OCI-LY3 (cell line): ENCODE data around the gene BCL11B.

Experiments
- H2AFZ ChIP-seq: fragments of 200-600, 300-600 bp; shearing (Covaris generic); 2 replicates; pipeline ENCODE4 v1.6.0; 2014; ENCODE audit warnings: antibody characterized with exemption, low read depth, low read length
- H3K27ac ChIP-seq: fragments of 200-600, 300-600 bp; sonication (generic); 2 replicates; pipeline ENCODE4 v1.5.1; 2014; ENCODE audit warnings: mild to moderate bottlenecking, low read length, moderate library complexity, mixed read lengths
- H3K27me3 ChIP-seq: fragments of 200-600, 300-600 bp; sonication (generic); 2 replicates; pipeline ENCODE4 v1.6.1; 2014; ENCODE audit warnings: low read depth, low read length, mixed read lengths
- H3K36me3 ChIP-seq: fragments of 200-600, 300-600 bp; sonication (generic); replicated peaks from 2 replicates; pipeline ENCODE3; 2014; ENCODE audit warnings: low read depth, low read length, mixed read lengths
- H3K4me1 ChIP-seq: fragments of 300-600, 200-600 bp; sonication (generic); 2 replicates; pipeline ENCODE4 v1.6.1; 2014; ENCODE audit warnings: low read length, mixed read lengths
- H3K4me2 ChIP-seq: fragments of 200-600, 300-600 bp; sonication (generic); 2 replicates; pipeline ENCODE4 v1.6.1; 2014; ENCODE audit warnings: low read length, mixed read lengths
- H3K4me3 ChIP-seq: fragments of 300-600, 200-600 bp; sonication (generic); 2 replicates; pipeline ENCODE4 v1.5.1; 2014; ENCODE audit warnings: antibody characterized with exemption, mild to moderate bottlenecking, low read length, moderate library complexity
- H3K79me2 ChIP-seq: fragments of 300-600, 200-600 bp; shearing (Covaris generic); 2 replicates; pipeline ENCODE4 v1.6.1; 2014; ENCODE audit warnings: mild to moderate bottlenecking, low read length, mixed read lengths
- H3K9ac ChIP-seq: fragments of 300-600, 200-600 bp; shearing (Covaris generic); 2 replicates; pipeline ENCODE4 v1.6.0; 2014; ENCODE audit warnings: mild to moderate bottlenecking, low read length, moderate library complexity
- H3K9me3 ChIP-seq: fragments of 200-600, 300-600 bp; shearing (Covaris generic); 2 replicates; pipeline ENCODE4 v1.6.1; 2014; ENCODE audit warnings: low read length, mixed read lengths; ENCODE audit not compliant: insufficient read depth
- H4K20me1 ChIP-seq: fragments of 200-600, 300-600 bp; sonication (generic); 2 replicates; pipeline ENCODE4 v1.6.1; 2016; ENCODE audit warnings: low read length, mixed read lengths; ENCODE audit not compliant: insufficient read depth
- CTCF ChIP-seq: fragments of 200-600, 300-600 bp; sonication (generic); IDR thresholded peaks from 2 replicates; pipeline ENCODE4 v1.5.1; 2014; ENCODE audit warnings: antibody characterized with exemption, low read length, low read depth
- EZH2phosphoT487 ChIP-seq: fragments of 200-600 bp; shearing (Covaris generic); IDR thresholded peaks from 2 replicates; pipeline ENCODE4 v1.6.1; 2018; ENCODE audit warnings: antibody characterized with exemption, mixed run types, low read depth

Gene BCL11B

GRCh38 chr14:99296517-99296916 is 24.5 kb upstream of the BCL11B start:
- H3K4me1 ChIP-seq = no peaks in the 10 kb centered on the region
- H2AFZ ChIP-seq = no peak overlapping the region
- H3K4me2 ChIP-seq = no peak overlapping the region
- H3K79me2 ChIP-seq = no peaks in the 10 kb centered on the region
- no peaks in the 10 kb centered on the region for H3K9me3 ChIP-seq
- H4K20me1 ChIP-seq = no peaks in the 10 kb centered on the region
- no peak overlapping the region for H3K27ac ChIP-seq
- no peaks in the 10 kb centered on the region for H3K36me3 ChIP-seq
- peaks cover 8% of the 10 kb centered on the region for H3K27me3 ChIP-seq
- no peak overlapping the region for H3K4me3 ChIP-seq
- TF ChIP-seq EZH2phosphoT487 = no peak
- TF ChIP-seq CTCF = no peak; the same call in 1 of the 2 replicates
- H3K9ac ChIP-seq = no peak overlapping the region

GRCh38 chr14:99289394-99290189 is 17.6 kb upstream of the BCL11B start:
- no peak for TF ChIP-seq CTCF
- TF ChIP-seq EZH2phosphoT487 = no peak
- Histone ChIP-seq H3K27ac (no peak overlapping the region), H3K4me1 (peaks cover 12% of the 10 kb centered on the region), H3K9me3 (no peaks in the 10 kb centered on the region), H4K20me1 (no peaks in the 10 kb centered on the region), H2AFZ (no peak overlapping the region), H3K36me3 (no peaks in the 10 kb centered on the region), H3K27me3 (no peaks in the 10 kb centered on the region), H3K4me3 (no peak overlapping the region), H3K4me2 (no peak overlapping the region), H3K9ac (no peak overlapping the region), H3K79me2 (no peaks in the 10 kb centered on the region)

GRCh38 chr14:99288948-99289347 is 17.0 kb upstream of the BCL11B start:
- Histone ChIP-seq H4K20me1 (no peaks in the 10 kb centered on the region), H3K4me3 (no peak overlapping the region), H3K9ac (no peak overlapping the region), H3K4me2 (no peak overlapping the region), H2AFZ (no peak overlapping the region), H3K79me2 (no peaks in the 10 kb centered on the region), H3K9me3 (no peaks in the 10 kb centered on the region), H3K4me1 (peaks cover 12% of the 10 kb centered on the region), H3K27ac (no peak overlapping the region), H3K27me3 (no peaks in the 10 kb centered on the region), H3K36me3 (no peaks in the 10 kb centered on the region)
- no peak for TF ChIP-seq EZH2phosphoT487
- TF ChIP-seq CTCF = no peak

DNA sequence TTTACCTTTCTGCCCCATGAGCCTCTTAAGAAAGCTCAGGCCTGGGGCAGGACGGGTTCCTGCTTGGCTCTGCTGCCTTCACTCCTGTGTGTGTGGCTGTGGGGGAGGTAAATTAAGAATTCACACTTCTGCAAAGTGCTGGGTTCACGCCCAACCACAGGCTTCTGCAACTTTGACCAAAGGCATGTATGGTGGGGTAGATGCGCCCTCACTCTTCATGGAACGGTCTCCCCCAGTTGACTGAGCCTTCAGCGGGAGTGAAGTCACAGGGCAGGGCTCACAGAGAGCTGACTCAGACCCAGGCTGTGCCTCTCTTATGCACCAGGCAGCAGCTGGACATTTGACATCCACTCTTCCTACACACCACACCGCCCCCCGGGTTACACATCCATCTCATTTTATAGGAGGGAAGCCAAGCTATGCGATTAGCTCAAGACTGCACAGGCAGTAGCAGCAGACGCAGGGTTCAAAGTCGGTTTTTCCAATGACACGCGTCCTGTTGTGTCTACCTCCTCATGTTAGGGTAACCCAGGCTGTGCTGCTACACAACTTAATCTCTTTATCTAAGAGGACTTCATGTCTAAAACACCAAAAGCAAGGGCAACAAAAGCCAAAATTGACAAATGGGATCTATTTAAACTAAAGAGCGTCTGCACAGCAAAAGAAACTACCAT is 15.4 kb upstream of the BCL11B start:
- no peaks in the 10 kb centered on the region for H3K27me3 ChIP-seq
- H4K20me1 ChIP-seq = no peaks in the 10 kb centered on the region
- no peak overlapping the region for H3K27ac ChIP-seq
- peak overlapping the region; percentile 10; the same call in 1 of the 2 replicates for H3K4me3 ChIP-seq
- no peak for TF ChIP-seq EZH2phosphoT487
- TF ChIP-seq CTCF = no peak
- H3K4me2 ChIP-seq = peak overlapping the region; percentile 41
- H3K79me2 ChIP-seq = no peaks in the 10 kb centered on the region
- H3K4me1 ChIP-seq = peaks cover 12% of the 10 kb centered on the region
- H3K36me3 ChIP-seq = no peaks in the 10 kb centered on the region
- no peak overlapping the region for H3K9ac ChIP-seq
- no peaks in the 10 kb centered on the region for H3K9me3 ChIP-seq
- H2AFZ ChIP-seq = no peak overlapping the region
